HuH-7.5 (cell line): Measurements from ENCODE around the gene DAB1.
"Not testable (repeated sequence)": the region's sequence is repeated elsewhere in the genome, so short reads cannot be mapped to it uniquely, and the experiment has no call there.

Experiments used
- DNase-seq: peaks from one replicate; pipeline ENCODE4 v3.0.0; 2011; ENCODE audit warnings: low spot score

DAB1 gene

GRCh38 chr1:57117753-57118152, 306.1 kb downstream of the DAB1 start:
- no peak for DNase-seq

DNA sequence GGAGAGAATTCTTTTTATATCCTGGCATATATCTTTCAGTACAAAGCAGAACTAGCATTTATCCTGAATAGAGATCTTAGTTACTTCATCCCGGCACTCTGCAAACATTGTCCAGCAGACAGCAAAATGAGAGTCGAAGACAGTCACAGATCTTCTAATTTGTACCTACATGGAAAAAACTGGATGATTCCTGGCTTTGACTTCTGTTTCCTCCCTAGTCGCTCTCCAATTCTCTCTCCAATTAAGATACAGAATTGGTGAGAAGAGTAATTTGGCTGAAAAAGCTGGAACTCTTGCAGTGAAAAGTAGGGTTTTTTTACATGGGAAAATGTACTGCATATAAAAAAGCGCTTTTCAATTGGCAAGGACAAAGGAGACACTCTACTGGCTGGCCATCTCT, 307.0 kb downstream of the DAB1 start:
- DNase-seq: no peak

DNA sequence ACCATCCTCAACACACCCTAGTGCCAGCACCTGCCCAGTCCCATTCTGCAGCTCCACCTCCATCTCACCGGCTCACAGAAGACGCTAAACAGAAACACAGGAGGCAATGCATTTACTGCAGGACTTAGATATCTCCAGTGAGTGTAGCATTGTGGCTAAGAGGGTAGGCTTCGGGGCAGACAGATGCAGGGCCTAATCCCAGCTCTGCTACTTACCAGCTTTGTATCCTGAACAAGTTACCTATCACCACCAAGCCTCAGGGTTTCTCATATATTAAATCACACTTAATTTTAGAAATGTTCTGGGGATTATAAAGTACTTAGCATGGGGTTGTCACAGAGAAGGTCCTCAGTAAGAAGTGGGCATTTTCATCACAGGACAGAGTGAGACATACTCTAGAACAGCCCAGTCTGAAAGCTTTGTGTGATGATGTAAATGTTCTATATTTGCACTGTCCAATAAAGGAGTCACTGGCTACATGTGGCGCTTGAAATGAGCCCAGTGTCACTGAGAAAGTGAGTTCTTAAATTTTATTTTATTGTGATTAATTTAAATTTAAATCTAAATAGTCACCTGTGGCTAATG, 308.7 kb downstream of the DAB1 start:
- DNase-seq: no peak

DNA sequence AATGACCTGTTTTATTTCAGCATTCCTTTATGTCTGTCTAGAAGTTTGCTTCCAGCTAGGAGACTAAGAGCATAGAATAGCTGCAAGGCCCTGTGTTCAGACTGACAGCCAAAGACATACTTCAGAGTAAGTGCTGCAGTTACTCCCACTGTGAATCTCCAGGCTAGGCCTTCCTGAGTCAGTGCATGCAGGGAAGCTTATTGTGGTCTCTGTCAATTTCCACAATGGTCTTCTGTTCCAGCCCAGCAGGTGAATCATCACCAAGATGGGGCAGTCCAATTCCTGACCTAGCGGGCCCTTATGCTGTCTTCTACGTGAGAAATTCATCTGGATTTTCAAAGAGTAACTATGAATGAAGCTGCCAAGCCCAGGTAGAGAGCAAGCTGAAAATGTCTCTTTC, 311.7 kb downstream of the DAB1 start:
- DNase-seq: no peak

DNA sequence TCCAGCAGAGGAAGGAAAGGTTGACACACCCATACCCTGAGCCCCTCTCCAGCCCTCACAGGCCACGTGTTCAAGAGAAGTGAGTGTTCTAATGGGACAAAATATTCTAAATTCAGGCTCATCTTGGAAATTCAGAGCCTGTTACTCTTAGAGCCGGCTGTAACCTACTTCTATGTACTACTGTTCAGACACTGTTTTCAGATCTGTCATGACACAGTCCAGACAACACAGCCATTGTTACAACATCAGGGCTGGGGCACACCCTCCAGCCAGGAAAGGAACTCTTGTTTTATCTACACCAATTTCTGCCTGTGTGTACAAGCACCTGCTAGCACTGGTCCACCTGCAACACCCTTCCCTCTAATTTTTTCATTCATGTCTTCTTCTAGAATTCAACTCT, 312.7 kb downstream of the DAB1 start:
- DNase-seq: no peak

DNA sequence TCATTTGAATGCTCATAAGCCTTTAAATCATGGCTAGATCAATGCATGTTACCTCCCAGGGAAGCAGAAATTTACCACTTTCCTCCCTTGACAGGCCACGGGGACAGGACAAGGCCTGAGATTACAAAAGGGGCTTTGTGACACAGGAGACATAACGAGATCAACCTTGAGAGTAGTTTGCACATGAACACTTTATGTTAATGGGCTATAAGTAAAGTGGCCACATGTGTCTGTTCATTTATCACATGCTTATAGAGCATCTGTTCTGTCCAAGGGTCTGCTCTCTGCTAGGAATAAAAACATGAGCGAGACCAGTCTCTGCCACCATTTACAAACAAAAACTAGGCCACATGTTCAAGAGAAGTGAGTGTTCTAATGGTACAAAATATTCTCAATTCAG, 314.0 kb downstream of the DAB1 start:
- no peak for DNase-seq

DNA sequence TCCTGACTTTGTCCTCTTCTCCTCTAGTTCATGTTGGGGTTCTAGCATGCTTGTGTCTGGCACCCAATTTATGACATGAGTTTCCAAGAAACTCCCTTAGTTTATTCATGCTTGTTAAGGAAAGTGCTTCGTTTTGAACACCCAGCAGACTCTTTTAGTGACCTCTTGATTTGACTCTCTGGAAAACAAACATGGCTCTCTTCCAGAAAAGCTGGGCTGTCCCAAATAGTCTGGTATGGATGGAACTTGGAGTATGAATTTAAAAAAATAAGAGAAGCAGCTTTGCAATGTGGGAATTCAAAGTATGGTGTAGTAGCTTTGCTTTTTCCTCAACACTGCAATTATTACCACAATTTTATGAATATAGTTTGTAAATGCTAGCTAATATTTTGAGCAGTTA, 314.6 kb downstream of the DAB1 start:
- DNase-seq: no peak

DNA sequence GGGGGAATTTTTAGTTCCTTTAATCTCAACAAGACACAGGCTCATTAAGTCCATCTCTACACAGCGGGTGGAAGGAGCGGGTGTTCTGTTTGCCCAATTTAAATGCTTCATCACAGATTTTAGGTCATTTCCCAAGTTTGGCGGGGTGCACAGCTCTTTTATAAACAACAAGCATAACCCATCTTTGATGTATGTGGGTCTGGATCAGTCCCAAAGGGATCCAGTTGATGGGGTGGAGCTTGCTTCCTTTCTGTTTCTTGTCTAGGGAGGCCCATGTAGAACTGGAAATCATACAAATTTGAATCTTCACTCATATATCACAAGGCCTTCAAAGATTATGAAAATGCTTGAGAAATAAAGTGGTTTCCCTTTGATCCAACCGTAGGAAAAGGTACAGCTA, 317.6 kb downstream of the DAB1 start:
- DNase-seq: no peak

DNA sequence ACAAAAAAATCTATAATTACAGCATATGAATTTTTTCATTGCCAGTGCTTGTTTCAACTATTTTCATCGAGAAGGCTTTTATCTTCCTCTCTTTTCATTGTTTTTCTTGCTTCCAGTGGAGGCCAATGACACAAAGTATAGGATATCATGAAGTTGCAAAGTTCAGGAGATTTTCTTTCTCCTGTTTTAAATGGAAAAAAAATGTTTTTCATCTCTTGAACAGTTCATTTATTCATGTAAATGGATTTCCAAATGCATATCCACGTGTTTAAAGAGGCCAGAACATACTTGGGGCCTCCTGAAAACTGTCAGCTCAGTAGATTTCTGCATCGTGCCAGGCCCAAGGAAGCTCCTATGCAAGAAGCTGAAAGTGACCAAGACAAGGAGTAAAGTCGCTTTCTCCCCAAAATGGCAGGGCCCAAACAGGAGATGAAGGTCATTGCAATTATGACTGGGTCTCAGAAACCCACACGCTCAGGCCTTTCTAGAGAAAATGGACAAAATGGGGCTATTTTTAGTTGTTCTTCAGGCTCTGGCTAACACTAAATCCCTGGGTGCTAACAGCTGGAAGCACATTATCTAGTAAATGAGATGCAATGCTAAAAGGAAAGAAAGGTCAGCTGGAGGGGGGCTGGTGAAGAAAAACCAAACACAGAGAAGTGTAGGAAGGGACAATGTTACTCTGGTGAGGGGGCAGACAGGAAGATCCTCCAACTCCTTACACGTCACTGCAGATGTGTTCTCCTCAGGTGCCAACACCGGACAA, 321.1 kb downstream of the DAB1 start:
- no peak for DNase-seq

GRCh38 chr1:57101209-57101608, 322.7 kb downstream of the DAB1 start:
- no peak for DNase-seq

GRCh38 chr1:57094749-57095148, 329.1 kb downstream of the DAB1 start:
- no peak for DNase-seq

GRCh38 chr1:57093122-57093521, 330.7 kb downstream of the DAB1 start:
- DNase-seq: no peak

DNA sequence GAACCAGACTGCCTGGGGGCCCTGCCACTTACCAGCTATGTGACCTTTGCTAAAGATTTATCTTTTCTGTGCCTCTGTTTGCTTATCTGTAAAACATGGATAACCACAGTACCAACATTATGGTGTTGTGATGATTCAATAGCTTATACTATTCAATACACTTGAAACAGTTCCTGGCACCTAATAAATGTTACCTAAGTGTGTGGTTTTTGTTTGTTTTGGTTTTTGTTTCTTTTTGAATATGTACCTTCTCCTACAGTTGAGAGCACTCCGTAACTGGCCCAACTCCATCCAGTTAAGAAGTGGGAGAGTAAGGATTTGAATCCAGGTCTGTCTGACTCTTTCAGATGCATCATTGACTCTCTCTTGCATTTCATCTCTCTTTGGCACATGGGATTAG, 332.2 kb downstream of the DAB1 start:
- DNase-seq: no peak

DNA sequence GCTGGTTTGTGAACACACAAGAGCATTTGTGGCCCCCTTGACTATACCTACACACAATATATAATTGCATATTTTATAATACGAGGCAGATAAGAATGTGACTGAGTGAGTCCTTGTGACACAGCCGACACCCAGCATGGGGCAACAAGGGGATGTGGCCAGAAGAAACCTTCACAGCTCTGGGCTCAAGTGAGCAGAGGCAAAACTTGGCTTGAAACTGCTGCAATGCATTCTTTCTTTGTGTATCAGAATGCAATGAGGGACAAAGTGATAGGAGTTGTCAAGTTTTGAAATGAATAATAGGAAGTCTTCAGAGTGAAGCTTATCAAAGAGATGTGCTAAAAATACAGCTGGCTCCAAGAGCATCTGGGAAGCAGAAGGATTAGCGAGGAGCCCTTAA, 334.0 kb downstream of the DAB1 start:
- DNase-seq: no peak

- no peak for DNase-seq
Observed at GRCh38 chr1:57089221-57089620, 334.6 kb downstream of the DAB1 start.

- no peak for DNase-seq
Observed at GRCh38 chr1:57088653-57089052, 335.2 kb downstream of the DAB1 start.

GRCh38 chr1:57087660-57088059, 336.2 kb downstream of the DAB1 start:
- not testable (repeated sequence) for DNase-seq

- DNase-seq: no peak
Observed at GRCh38 chr1:57086154-57086553, 337.7 kb downstream of the DAB1 start.

GRCh38 chr1:57084701-57085100, 339.2 kb downstream of the DAB1 start:
- DNase-seq: no peak

DNA sequence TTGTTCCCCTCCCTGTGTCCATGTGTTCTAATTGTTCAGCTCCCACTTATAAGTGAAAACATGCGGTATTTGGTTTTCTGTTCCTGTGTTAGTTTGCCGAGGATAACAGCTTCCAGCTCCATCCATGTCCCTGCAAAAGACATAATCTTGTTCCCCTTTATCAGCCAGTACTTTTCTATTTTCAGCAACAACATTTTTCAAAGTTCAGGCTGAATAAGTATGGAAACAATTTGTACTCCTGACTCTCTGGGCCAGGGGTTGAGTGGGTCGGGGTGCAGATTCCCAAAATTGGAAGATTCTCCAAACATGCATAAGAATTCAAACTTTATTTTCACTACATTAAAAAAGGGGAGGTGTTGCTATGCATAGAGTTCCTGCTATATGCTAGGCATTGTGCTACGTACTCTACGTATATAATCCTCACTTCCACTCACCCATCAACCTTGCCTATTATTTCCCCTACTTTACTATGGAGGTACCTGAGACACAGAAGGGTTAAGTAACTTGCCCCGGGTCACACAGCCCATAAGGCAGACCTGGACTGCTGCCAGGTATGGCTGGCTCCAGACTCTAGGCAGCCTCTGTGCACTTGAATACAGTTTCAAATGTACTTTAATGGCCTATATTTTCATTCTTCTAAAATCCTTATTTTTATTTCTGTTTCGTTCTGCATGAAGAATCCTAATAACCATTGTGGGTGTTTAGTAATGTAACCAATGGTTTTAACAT, 341.0 kb downstream of the DAB1 start:
- no peak for DNase-seq

DNA sequence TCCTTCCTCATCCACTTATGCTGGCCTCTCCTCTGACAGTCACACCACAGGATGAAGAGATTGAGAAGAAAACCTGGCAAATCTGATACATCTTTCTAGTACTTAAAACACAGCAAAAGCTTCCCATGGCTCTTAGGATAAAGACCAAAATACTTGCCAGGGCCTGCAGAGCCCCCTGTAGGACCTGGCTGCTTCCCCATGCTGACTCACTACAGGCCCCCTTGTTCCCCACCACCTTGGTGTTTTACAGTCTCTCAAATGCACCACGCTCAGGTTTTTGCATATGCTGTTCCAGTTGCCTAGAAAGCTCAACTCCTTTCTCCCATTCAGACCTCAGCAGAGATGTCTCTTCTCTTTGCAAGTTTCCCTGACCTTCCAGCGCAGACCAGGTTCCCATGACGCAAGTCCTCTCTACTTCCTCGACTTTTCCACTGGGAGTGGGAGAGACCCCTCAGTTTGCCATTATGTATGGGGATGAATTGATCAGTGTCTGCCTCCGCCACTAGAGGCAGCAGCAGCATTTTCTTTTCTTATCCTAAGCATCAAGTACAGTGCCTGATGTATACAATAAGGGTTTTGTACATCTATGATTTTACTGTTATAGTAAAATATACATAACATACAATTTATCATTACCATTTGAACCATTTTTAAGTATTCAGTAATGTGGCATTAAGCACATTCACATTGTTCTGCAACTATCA, 344.3 kb downstream of the DAB1 start:
- no peak for DNase-seq

DNA sequence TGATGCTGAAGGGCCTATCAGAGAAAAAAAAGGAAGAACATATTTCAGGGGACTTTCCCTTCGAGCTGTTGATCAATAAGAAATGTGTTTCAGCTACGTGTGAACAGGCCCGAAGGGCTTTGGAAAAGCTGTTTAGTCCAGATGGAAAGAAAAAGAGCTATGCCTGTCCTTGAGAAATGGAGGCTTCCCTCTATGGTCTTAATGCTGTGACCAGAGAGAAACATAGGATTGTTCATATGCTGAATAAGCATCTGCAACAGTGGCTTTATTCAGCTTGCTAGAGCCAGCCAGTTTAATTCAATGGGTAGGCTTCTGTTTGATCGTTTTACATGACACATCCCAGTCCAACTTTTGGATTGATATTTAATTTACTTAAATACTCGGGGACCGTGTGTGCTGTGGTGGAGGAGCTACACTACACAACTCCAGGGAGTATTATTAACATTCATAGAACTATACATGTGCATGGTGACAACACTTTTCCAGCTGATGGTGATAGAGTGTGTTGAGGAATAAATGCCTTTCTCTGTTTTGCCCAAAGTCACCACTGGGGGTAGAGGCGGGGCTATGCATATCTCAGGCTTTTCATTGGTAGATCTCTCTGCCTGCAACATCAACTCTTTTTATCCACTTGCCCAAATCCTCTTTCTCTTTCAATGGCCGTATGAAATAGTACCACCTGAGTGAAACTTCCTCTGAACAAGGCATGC, 351.3 kb downstream of the DAB1 start:
- no peak for DNase-seq
